Dermis blood vessel endothelial cell (primary cell): Measurements from ENCODE around the gene TMEM151A. TPM values are rescaled to one million over a fixed set of nuclear protein-coding genes. Genes with fewer than 3 reads are reported as not detected.

Experiments
- DNase-seq: peaks from one replicate; pipeline ENCODE4 v3.0.0; 2010
- total RNA-seq: library from RNA; depleted of rRNA; stranded (reverse); fragments of >200 nt; gene quantifications from 2 replicates; pipeline ENCODE4 v1.2.3, GENCODE V29; 2014

TMEM151A gene
- total RNA-seq, 1 donor from 2014 or later: not detected

GRCh38 chr11:66283461-66284105 is 8.1 kb upstream of the TMEM151A start:
- no peak for DNase-seq

DNA sequence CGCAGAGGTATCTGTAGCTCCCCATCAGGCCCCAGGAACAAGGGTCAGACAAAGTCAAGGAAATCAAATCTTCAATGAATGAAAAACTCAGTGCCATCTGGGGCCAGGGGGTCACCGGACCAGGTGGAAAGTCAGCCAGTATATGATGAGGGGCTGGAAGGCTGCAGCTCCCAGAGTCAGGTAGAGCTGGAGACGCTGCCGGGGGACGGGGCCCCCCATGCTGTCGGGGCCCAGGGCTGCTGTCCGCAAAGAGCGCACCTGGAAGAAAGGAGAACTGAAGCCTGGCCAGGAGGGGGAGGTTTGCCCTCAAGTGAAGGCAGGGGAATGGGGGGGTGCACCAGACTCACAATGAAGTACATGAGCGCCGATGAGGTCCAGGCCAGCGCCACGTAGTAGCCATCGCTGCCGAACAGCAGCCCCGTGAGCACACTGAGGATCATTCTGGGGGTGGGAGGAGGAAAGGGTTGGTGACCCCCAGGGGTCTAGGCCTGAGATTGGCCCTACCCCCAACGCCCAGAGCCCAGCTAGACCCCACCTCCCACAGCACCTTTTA is 7.1 kb upstream of the TMEM151A start:
- no peak for DNase-seq

- DNase-seq: no peak
These were observed 6.3 kb upstream of the TMEM151A start for GRCh38 chr11:66285250-66285947.

GRCh38 chr11:66286699-66287098 is 5.0 kb upstream of the TMEM151A start:
- DNase-seq: no peak

DNA sequence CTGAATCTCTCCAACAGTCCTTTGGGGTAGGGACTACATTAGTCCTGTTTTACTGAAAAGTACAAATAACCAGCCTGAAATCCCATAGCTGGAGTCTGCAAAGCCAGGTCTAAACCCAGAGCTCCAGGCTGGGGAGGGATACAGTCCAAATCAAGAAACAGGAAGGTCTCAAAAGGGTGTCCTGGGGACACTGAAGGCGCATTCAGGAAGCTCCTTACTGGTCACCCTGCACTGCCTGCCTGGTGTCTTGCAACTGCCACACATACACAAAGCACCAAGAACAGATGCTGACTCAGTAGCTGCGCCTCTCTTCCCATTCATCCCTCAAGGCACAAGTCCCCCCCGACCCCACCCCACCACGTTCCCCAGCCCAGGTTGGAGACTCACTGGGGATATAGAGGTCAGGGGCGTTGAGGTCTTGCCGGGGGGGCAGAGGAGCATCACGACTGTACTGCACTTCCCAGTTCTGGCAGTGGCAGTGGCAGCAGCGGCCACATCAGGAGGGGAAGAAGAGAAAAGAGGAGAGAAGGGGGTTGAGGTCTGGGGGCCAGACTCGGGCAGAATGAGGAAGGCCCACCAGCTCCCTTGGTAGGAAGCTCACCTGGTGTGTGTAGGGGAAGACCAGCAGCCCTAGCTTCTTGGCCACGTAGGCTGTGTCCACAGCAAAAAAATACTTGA is 4.3 kb upstream of the TMEM151A start:
- DNase-seq: no peak

- no peak for DNase-seq
These were observed 3.6 kb upstream of the TMEM151A start for GRCh38 chr11:66287889-66288670.

- peak; percentile 100 for DNase-seq
These were observed 2.8 kb upstream of the TMEM151A start, which contains the start of gene YIF1A for GRCh38 chr11:66288671-66289547. Gene YIF1A (minus strand): TSS chr11:66289143. CDS start chr11:66288985, 158 bp downstream.

DNA sequence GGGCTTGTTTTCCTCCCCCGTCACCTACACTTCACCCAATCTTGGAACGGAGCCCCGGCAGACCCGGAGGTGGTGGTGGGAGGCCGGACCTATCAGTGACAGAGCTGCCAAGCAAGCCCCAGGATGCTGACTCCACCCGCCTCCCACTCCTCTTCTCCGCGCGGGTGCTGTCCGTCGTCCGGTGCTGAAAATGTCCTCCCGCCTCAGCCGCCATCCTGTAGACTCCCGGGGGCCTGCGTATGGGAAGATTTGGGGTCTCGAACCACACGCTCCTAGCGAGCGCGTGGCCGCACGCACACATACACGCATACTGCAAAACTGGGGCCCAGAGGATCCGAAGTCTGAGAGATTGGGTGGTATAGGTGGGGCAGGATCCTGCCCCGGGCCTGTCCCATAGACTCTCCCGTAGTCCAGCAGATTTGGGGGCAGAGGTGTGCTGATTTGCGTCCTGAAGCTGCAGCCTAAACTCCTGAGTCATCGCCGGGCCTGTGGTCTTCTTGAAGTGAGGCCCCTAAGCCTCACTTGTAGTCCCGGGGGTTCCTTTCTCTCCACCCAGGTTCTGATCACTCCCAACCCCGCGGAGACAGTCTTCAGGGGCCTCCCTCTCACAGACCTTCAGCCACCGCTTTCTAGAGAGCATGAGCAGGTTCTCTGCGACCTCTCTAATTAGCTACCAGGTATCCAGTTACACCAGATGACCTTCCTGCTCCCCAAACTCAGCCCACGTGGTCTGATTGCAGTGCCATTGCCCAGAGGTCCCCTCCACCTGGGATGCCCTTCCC is 2.0 kb upstream of the TMEM151A start:
- peak; percentile 79 for DNase-seq

GRCh38 chr11:66290330-66290621 is 1.4 kb upstream of the TMEM151A start:
- no peak for DNase-seq

GRCh38 chr11:66291303-66291705 is 390 bp upstream of the TMEM151A start:
- no peak for DNase-seq

DNA sequence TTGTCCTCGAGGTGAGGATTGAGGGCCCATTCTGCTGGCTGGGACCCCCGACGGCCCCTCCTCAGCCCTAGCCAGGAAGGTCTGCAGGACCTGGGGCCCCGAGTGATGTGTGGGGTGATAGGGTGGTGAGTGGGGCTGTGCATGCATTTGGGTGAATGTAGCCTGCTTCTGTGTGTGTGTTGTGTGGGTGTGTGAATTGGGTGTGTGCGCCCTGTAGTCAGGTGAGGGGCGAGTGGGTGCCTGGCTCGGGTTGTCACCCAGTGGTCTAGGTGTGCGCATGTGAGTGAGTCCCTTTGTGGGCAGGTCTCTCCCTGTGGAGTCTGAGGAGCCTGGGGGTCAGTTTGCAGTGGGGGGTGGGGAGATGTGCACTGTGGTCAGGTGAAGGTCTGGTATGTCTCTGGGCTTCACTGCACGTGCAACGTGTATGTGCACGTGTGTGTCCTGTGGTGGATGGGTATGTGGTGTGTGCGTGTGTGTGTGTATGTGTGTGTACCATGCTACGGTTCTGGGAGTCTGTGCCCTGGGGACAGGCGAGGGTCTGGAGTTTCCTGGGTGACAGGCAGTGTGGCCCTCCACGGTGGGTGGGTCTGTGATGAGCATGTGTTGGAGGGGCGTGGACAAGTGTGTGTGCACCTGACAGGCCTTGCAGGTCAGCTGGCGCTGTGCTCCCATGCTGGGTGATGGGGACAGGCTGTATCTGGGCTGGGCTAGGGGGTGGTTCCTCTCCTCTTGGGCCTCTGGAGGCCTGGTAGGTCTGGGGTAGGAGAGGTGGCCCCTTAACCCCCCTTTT is 1.0 kb downstream of the TMEM151A start:
- DNase-seq: no peak

DNA sequence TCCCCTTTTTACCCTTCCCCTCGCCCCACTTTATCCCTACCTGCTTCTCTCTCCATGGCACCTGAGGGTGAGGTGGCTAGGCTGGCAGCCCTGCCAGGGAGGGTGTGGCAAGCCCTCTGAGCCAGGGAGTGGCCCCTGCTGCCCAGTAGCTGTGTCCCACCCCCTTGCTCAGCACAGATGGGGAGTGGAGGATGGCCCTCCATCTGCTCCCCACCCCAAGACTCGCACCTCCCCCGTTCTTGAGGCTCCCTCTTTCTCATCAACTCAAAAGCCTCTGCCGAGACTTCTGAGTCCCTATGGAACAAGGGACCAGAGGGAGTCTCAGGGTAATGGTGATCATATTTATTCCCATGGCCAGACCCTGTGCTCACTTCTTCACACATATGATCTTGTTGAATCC is 1.7 kb downstream of the TMEM151A start:
- no peak for DNase-seq

DNA sequence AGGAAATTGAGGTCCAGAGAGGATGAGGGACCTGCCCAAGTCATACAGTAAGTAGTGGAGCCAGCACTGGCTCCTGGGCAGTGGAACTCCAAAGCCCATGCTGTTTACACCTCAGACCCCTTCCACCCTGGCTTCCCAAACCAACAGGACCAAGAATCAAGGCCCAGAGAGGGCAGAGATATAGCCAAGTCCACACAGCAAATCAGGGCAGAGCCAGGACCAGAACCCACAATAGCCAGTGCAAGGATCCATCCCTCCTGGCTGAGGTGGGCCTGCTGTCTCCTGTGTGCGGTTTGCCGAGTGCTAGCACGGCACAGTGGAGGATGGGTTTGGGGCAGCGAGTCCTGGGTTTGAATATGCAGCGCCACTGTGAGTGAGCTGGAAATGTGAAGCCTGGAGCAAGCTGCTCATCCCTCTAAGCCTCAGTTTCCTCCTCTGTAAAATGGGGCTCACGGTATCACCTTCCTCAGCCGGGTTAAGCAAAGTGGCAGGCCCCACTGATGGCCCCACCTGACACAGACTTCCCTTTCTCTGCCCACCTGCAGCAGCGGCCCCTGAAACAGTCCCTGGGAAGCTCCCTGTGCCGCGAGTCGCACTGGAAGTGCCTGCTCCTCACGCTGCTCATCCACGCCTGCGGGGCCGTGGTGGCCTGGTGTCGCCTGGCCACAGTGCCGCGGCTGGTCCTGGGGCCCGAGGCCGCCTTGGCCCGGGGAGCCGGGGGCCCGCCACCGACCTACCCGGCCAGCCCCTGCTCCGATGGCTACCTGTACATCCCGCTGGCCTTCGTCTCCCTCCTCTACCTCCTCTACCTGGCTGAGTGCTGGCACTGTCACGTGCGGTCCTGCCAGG is 2.3 kb downstream of the TMEM151A start:
- DNase-seq: no peak

DNA sequence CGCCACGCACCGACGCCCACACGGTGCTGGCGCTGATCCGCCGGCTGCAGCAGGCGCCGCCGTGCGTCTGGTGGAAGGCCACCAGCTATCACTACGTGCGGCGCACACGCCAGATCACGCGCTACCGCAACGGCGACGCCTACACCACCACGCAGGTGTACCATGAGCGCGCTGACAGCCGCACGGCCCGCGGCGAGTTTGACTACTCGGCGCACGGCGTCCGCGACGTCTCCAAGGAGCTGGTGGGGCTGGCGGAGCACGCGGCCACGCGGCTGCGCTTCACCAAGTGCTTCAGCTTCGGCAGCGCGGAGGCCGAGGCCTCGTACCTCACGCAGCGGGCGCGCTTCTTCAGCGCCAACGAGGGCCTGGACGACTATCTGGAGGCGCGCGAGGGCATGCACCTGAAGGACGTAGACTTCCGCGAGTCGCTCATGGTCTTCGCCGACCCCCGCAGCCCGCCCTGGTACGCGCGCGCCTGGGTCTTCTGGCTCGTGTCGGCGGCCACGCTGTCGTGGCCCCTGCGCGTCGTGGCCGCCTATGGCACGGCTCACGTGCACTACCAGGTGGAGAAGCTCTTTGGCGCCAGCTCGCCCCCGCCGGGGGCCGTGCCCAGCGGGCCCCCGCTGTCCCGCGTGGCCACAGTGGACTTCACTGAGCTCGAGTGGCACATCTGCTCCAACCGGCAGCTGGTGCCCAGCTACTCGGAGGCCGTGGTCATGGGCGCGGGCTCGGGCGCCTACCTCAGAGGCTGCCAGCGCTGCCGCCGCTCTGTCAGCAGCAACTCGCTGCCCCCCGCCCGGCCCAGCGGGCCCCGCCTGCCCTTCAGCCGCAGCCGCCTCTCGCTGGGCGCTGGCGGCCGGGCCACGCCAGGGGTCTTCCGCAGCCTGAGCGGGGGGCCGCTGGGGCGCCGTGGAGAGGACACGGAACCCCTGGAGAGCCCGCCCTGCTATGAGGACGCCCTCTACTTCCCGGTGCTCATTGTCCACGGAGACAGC is 3.2 kb downstream of the TMEM151A start:
- no peak for DNase-seq

- DNase-seq: no peak
These were observed 5.9 kb downstream of the TMEM151A start for GRCh38 chr11:66297610-66298009.

- DNase-seq: no peak
These were observed 7.5 kb downstream of the TMEM151A start for GRCh38 chr11:66299186-66299585.

DNA sequence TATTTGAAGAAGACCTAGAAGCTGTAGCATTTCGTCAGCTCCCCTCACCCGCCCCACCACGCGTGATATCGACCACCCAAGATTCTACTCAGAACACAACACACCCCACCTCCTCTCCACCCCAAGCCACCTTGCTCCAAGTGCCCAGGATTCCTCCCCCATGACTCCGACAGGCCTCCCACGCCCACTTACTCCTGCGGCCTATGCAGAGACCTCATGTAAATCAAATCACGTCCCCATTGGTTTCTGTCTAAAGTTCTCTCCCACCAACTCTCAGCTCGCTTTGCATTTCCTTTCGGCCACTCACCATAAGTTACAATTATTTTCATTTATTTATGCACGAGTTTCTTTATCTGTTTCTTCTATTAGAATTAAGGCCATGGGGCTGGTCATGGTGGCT is 11.0 kb downstream of the TMEM151A start:
- DNase-seq: no peak

GRCh38 chr11:66309475-66309874 is 17.8 kb downstream of the TMEM151A start:
- DNase-seq: no peak
